Stimulated activated CD4-positive, alpha-beta T cell treated with anti-CD3 and anti-CD28 coated beads, Interleukin-12 subunit alpha, Interleukin-12 subunit beta, amount 100 ng/mL, for 4 hours (primary cell): ENCODE results near the gene TEK.

Experiments
- DNase-seq: peaks from one replicate; pipeline ENCODE4 v3.0.0-alpha.2; 2020

The TEK gene

GRCh38 chr9:27248702-27249101, 139.7 kb downstream of the TEK start:
- DNase-seq = no peak

GRCh38 chr9:27258662-27259061, 149.6 kb downstream of the TEK start:
- DNase-seq = no peak

- no peak for DNase-seq
These were observed 151.9 kb downstream of the TEK start for GRCh38 chr9:27260789-27261516.

- no peak for DNase-seq
These were observed 152.6 kb downstream of the TEK start for GRCh38 chr9:27261517-27262211.

GRCh38 chr9:27272103-27272502, 163.1 kb downstream of the TEK start:
- no peak for DNase-seq

- DNase-seq = no peak
These were observed 164.2 kb downstream of the TEK start for GRCh38 chr9:27273186-27273585.

- no peak for DNase-seq
These were observed 167.4 kb downstream of the TEK start for GRCh38 chr9:27276193-27277030.

GRCh38 chr9:27278374-27278773, 169.3 kb downstream of the TEK start:
- DNase-seq = no peak

GRCh38 chr9:27279611-27280010, 170.6 kb downstream of the TEK start:
- no peak for DNase-seq
